Right lung (tissue), 10 donors: ENCODE results near the gene ADGRG4. TPM values are rescaled to one million over a fixed set of nuclear protein-coding genes. Genes with fewer than 3 reads are reported as not detected.
A peak's percentile ranks its signal among the peaks of the same experiment; 100 is the strongest.
"Not testable (repeated sequence)": the region's sequence is repeated elsewhere in the genome, so short reads cannot be mapped to it uniquely, and the experiment has no call there.

Source experiments
- DNase-seq, 2 donors: peaks; one replicate each; pipeline ENCODE4 v3.0.0-alpha.2; 2013
- long read RNA-seq, 8 donors: transcript quantifications; one replicate each; lab custom pipeline, GENCODE V29; 2026
- polyA plus RNA-seq, 5 donors: library from polyadenylated mRNA; unstranded; fragments of 120-200 nt; gene quantifications; one replicate each; pipeline versions ENCODE4 v1.2.1 to v1.2.3, GENCODE V29; 2013; ENCODE audit warnings: inconsistent platforms in 1 of 5, low replicate concordance in 1 of 5; ENCODE audit not compliant: insufficient read length in 5 of 5, insufficient read depth in 1 of 5

ADGRG4 gene, protein sequence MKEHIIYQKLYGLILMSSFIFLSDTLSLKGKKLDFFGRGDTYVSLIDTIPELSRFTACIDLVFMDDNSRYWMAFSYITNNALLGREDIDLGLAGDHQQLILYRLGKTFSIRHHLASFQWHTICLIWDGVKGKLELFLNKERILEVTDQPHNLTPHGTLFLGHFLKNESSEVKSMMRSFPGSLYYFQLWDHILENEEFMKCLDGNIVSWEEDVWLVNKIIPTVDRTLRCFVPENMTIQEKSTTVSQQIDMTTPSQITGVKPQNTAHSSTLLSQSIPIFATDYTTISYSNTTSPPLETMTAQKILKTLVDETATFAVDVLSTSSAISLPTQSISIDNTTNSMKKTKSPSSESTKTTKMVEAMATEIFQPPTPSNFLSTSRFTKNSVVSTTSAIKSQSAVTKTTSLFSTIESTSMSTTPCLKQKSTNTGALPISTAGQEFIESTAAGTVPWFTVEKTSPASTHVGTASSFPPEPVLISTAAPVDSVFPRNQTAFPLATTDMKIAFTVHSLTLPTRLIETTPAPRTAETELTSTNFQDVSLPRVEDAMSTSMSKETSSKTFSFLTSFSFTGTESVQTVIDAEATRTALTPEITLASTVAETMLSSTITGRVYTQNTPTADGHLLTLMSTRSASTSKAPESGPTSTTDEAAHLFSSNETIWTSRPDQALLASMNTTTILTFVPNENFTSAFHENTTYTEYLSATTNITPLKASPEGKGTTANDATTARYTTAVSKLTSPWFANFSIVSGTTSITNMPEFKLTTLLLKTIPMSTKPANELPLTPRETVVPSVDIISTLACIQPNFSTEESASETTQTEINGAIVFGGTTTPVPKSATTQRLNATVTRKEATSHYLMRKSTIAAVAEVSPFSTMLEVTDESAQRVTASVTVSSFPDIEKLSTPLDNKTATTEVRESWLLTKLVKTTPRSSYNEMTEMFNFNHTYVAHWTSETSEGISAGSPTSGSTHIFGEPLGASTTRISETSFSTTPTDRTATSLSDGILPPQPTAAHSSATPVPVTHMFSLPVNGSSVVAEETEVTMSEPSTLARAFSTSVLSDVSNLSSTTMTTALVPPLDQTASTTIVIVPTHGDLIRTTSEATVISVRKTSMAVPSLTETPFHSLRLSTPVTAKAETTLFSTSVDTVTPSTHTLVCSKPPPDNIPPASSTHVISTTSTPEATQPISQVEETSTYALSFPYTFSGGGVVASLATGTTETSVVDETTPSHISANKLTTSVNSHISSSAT (N-terminal part only)
- polyA plus RNA-seq, result not detected
- long read RNA-seq, donor 1, result 0 reads
- long read RNA-seq, donor 2, result 0 reads
- long read RNA-seq, donor 3, result 0 reads
- long read RNA-seq, donor 4, result 0 reads
- long read RNA-seq, donor 5, result 0 reads
- long read RNA-seq, donor 6, result 0 reads
- long read RNA-seq, donor 7, result 0 reads
- long read RNA-seq, donor 8, result 0 reads

DNA sequence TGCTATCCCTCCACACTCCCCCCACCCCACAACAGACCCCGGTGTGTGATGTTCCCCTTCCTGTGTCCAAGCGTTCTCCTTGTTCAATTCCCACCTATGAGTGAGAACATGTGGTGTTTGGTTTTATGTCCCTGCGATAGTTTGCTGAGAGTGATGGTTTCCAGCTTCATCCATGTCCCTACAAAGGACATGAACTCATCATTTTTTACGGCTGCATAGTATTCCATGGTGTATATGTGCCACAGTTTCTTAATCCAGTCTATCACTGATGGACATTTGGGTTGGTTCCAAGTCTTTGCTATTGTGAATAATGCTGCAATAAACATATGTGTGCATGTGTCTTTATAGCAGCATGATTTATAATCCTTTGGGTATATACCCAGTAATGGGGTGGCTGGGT lies at the start of gene ADGRG4:
Gene ADGRG4 (plus strand): TSS at position 243 of the 400 bp plus-strand sequence. CDS start 7,815 bp downstream, outside the sequence.
- DNase-seq, result not testable (repeated sequence)

DNA sequence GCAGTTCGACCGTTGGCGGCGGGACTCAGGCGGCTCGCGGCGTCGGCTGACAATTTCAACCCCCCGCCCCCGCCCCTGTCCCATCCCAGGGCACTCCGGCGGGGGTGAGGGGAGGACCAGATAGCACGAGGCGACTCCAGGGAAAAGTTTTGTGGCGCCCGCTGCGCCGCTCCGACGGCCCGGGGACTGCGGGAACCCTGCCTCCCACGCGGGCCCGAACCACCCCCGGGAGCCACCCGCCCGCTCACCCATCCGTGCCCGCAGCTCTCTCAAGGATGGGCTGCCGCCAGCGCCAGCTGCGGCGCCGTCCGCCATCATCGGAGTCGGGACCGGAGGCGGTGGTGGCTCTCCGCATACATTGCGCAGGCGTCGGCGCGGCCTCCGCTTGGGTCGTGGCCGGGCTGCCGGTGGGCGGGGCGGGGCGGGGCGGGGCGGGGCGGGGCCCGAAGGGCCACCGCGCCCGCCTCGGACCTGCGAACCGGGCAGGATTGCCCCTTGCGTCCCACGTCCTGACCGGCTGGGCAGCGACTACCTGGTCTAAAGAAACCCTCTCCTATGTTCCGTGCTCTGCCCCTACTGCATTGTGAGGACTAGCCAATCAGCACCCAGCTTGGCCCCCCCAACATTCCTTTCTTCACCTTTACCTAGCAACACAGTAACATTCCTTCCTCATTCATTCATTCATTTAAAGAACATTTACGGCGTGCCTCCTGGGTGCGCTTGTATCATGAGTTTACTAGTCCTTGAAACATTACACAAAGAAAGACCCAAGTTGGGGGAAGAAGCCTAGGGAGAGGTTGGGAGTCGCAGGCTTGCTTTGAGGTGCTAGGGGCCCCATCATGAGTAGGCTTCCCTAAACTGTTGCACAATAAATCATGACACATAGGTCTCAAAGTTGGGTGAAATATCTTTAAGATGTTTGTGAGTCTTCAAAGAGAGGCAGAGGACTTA lies 49.4 kb upstream of the ADGRG4 start, which contains the start of gene MAP7D3:
Gene MAP7D3 (minus strand): TSS at position 360 of the 951 bp plus-strand sequence. CDS start 42 bp downstream, at position 318.
- peak; percentile 48 to 51 for DNase-seq

DNA sequence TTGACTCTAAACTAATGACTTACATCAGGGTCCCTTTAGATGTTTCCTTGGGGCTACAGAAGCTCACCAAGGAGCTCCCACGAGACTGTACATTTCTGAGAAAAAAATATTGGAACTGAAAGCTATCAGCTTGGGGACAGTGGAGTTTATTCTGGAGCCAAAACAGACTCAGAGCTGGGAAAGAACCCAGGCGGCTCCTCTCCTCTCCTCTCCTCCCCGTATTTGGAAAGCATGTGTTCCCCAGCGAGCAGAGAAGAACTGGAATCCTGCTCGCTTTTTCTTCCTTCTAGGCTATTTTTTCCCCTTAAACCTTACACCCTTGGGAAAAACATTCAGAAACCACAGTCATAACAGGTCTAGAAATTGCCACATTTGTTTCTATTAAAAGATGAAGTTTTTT lies 45.2 kb upstream of the ADGRG4 start:
- DNase-seq, result no peak

DNA sequence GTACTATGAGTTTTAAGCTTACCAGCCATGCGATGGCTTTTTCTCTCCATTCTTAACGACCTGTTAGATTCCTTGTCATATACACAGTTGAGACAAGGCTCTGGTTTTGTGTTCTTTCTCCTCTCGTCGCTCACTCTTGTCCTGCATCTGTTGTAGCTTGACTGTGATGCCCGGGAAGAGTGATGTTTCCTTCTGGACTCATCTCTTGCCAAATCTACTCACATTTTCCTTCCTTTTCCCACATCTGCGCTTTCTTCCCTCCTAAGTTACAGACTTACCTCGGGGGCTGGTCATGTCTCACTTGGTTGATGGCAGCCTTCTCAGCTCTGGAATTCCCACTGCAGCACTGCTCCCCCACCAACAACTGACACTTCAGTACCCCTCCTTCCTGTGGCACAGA lies 44.7 kb upstream of the ADGRG4 start:
- no peak for DNase-seq

DNA sequence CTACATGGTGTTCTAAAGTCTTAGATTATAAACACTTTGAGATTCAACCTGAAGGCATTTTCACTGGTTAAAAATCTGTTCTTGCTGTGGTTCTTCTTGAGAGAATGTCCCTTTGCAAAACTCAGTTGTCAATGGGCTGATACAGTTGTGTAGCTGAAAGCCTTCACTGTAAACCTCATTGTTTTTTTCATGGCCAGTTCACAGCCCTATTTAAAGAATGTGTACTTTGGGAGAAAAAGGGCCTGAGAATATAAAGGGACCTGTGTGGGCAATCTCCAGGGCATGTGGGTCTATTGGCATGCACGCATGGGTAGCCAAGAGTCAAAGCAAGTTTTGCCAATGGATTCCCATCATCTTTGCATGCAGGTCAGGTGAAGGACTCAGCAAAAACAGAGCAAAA lies 41.8 kb upstream of the ADGRG4 start:
- no peak for DNase-seq

DNA sequence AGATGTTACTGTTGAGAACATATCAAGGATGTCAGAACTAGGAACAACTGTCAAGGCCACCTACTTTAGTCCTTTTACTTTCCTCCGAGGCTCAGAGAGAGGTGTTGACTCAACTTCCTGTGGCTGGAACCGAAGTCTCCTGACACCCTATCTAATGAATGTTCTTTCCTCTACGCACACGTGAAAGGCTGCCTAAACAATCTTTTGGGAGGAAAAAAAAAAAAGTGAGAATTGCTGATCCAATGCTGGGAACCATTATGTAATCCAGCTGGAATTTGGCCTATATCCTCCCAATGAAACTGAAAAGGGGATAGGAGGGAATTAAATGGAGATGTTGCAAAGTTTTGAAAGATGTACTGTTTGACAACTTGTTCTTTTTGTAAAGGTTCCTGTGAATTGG lies 41.2 kb upstream of the ADGRG4 start:
- DNase-seq, result no peak

DNA sequence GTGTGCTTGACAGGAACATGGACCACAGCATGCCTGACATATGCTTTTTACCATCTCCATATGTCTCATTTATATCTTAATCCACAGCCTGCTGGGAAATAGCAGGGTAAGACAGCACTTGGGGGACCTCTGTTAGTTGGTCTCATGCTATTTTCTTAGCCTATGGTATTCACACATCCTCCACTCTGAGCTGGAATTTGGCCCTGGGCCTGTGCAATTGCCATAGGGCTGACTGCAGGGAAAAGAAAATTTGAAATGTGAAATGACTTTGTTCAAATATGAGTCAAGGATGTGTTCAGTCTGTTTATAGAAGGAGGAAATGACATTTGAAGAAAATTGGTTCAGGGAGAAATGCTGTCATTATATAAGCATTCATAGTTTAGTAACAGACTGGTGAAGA lies 40.0 kb upstream of the ADGRG4 start:
- peak; percentile 41 to 51 for DNase-seq

DNA sequence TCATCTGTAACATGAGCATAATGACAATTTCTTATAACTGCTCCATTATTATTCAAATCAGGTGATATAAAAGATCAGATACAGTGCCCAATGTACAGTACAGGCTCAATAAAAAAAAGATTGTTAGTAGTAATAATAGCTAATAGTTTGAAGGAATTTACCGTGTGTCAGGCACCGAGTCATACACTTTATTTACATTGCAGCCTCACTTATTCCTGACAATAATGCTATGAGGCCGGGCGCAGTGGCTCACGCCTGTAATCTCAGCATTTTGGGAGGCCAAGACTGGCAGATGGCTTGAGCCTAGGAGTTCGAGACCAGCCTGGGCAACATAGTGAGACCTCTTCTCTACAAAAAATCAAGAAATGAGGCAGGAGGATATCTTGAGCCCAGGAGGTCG lies 39.4 kb upstream of the ADGRG4 start:
- no peak for DNase-seq

DNA sequence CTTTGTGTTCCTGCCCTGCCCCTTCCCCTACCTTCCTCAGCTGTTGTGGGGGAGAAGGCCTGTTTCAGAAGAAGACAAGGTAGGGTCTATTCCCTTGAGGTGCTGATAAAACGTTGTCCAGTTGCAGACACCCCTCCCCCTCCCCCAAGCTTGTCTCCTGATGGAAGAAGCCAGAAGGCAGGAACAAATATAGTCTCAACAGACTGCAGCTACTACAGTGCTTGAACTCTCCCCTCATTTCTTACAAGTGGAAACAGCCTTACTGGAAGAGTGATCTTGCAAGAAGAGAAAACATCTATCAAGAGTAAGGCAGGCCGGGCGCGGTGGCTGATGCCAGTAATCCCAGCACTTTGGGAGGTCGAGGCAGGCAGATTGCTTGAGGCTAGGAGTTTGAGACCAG lies 38.5 kb upstream of the ADGRG4 start:
- DNase-seq, result no peak

DNA sequence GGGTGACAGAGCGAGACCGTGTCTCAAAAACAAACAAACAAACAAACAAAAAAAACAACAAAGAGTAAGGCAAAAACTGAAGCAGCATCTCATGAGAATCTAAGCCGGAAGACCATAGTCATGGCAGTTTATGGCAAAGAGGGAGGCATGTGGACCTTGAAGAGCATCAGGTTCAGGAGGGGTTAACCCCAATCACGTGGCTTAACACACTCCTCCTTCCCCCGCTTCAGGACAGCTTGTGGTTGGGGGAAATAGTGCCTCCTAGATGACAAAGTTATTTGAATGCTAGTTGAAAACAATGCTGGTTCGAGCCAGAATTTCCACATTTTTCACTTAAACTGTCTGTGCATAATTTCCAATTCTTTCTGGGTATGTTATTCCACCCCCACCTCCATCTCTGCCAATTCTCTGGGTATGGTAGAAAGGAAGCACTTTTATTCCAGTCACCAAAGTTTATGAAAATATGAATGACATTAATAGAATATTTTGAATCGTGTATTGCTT lies 37.9 kb upstream of the ADGRG4 start:
- DNase-seq, result no peak

DNA sequence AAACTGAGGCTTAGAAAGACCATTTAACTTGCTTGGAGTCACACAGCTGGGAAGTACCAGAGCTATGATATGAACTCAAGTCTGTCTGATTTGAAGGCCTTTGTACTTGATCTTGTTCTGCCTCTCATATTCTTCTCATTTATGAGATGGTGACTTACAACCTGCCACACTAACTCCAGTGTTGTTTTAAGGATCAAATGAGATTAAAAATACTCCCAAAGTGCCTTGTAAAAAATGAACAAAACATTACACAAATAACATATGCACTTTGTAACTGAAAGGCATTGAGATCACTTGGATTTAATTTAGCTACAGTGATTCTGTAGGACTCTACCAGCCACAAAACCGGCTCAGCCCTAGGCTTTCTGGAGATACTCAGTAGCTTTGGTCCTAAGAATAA lies 33.9 kb upstream of the ADGRG4 start:
- no peak for DNase-seq

DNA sequence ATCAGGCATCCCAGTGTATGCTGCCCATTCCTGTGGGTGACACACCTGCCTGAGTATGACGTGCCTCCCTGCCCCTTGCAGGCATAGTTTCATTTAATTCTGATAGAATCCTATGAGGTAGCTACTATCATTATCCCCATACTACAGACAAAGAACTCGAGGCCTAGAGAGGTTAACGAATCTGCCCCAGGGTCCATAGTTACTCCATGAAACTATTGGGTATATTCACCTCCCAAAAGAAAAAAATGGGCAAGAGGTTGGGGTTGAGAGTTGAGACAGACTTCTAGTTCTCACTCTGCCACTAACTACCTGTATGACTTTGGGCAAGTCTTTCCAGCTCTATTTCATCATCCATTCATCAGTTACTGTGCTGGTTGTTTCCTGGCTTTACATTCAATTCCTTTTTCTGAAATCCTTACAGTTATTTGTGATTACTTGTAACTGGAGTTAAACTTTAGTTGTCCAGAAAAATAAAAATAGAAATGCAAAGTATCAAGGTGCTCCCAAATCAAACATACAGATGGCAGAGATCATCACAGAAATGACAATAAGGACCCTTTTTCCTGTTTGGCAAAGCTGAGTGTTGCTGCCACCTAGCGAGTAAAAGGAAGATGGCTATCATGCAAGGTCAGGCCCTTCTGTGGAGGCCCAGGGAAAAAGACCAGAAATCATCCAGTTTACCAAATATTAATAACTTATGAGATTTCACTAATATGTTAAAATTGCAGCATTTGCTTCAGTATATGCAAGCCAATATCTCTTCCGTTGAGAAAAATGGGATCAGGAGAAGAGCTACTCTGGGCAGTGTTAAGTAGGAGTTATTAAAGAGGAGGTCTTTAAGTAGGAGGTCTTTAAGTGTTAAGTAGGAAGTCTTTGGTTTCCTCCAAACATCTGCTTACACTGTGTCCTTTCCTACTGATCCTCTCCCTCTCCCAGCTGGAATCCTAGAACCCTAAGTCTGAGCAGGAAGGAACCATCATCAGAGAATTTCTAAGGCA lies 32.4 kb upstream of the ADGRG4 start:
- DNase-seq, result peak; percentile 18 to 36

DNA sequence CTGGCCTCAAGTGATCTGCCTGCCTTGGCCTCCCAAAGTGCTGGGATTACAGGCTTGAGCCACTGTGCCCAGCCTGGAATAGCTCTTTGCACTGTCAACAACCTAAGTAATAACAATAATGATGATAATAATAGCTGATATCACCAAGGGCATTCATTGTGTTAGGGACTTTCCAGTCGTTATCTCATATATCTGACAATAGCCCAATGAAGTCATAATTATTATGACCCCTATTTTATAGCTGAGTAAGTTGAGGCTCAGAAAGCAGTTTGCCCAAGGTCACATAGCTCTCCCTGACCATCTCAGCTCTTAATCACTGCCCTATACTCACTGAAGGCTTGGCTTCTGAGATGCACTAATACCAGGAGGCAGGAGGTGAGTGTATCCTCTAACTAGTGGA lies 30.8 kb upstream of the ADGRG4 start:
- no peak for DNase-seq

DNA sequence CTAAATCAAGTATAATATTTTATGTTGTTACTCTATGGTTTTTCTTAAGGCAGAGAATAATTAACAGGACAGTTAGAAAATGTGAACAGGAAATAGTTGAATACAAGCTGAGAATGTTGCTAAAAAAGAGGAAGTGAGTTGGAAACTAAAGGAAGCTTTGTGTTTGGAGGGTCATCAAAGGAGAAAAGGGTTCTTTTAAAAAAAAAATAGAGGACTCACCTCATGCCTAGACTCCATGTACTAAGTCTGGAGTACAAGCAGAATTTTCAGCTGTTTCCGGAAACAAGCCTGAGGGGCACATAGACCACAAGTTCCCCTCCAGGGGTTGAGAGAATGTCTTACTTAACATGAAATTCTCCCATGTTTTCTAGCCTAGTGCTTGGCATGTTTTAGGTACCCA lies 29.5 kb upstream of the ADGRG4 start:
- DNase-seq, result no peak

DNA sequence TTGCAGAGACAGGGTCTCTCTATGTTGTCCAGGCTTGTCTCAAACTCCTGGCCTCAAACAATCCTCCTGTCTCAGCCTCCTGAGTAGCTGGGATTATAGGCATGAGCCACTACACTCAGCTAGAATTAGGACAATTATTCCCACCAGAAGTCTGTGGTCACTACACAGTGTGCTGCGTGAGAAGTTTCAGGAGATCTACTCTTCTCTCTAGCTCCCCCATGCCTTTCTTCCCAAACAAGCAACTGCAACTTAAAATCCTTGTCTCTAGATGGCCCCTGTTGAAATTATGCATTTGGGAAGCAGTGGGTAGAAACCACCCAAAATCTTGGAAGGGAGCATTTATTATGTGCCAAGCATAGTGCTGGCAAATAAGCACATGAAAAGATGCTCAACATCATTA lies 28.4 kb upstream of the ADGRG4 start:
- no peak for DNase-seq

DNA sequence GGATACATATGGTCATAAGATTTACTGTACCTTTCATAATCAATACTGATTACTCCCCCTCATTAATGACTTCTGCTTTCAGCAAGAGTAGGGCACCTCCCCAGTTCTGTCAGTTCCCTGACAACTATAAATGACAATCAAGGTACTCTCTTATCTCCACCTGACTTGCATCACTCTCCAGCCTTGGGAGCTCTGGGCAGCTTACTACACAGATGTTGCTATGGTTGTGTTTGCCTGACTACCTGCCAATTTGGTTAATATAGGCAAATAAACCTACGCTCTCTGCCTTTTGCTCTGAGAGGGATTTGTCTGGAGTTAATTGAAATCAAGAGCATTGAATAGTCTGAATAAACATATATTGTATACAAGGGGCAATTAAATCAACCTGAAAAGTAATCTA lies 26.8 kb upstream of the ADGRG4 start:
- no peak for DNase-seq

DNA sequence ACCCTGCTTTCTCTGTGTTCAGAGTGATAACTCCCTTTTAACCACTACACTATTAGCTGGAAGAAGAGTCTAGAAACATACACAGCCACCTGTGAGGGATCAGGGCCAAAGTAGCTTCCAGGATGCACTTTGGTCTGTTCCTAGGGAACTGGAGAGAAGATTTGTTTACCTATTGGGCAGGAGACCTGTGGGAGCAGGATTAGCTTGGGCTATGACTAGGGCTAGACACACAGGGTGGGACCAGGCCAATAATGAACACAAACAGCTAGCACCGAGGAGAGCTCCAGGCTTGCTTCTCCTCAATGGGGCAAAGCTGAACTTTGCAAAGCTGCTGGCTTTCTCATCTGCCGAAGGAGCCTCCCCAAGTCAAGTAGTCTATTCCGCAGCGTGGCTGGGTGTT lies 25.2 kb upstream of the ADGRG4 start:
- no peak for DNase-seq

DNA sequence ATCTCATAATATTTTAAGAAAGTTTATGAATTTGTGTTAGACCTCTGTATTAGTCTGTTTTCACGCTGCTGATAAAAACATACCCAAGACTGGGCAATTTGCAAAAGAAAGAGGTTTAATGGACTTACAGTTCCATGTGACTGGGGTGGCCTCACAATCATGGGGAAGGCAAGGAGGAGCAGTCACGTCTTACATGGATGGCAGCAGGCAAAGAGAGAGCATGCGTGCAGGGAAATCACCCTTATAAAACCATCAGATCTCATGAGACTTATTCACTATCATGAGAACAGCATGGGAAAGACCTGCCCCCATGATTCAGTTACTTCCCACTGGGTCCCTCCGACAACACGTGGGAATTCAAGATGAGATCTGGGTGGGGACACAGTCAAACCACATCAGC lies 14.4 kb upstream of the ADGRG4 start:
- DNase-seq, result not testable (repeated sequence)

DNA sequence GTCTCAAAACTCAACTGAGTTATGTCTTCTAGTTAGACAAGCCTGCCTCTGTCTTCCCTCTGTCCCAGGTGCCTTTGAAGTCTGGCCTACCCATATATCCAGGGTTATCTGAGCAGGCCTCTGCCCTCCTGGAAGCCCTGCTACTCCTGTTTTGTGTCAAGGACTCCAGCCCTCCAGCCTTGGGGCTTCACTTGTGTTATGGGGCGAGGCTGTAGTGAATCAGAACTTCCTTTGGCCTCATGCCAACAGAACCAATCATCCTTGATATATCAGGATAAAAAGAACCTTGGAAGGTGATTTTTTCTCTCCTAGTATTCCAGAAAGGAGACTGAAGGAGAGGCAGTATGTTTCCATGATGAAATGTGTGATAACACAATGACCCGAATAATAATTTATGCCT lies 8.9 kb upstream of the ADGRG4 start:
- DNase-seq, result no peak
